GM21786 (cell line): Measurements from ENCODE around the gene ITIH2.
A peak's percentile ranks its signal among the peaks of the same experiment; 100 is the strongest.
"Not testable (repeated sequence)": the region's sequence is repeated elsewhere in the genome, so short reads cannot be mapped to it uniquely, and the experiment has no call there.

Experiments used
- ATAC-seq: cut with Tn5 transposase; IDR thresholded peaks from one replicate; pipeline ENCODE4 v1.9.1; 2021; ENCODE audit not compliant: unreplicated experiment

Gene ITIH2, protein sequence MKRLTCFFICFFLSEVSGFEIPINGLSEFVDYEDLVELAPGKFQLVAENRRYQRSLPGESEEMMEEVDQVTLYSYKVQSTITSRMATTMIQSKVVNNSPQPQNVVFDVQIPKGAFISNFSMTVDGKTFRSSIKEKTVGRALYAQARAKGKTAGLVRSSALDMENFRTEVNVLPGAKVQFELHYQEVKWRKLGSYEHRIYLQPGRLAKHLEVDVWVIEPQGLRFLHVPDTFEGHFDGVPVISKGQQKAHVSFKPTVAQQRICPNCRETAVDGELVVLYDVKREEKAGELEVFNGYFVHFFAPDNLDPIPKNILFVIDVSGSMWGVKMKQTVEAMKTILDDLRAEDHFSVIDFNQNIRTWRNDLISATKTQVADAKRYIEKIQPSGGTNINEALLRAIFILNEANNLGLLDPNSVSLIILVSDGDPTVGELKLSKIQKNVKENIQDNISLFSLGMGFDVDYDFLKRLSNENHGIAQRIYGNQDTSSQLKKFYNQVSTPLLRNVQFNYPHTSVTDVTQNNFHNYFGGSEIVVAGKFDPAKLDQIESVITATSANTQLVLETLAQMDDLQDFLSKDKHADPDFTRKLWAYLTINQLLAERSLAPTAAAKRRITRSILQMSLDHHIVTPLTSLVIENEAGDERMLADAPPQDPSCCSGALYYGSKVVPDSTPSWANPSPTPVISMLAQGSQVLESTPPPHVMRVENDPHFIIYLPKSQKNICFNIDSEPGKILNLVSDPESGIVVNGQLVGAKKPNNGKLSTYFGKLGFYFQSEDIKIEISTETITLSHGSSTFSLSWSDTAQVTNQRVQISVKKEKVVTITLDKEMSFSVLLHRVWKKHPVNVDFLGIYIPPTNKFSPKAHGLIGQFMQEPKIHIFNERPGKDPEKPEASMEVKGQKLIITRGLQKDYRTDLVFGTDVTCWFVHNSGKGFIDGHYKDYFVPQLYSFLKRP

GRCh38 chr10:7703140-7703539 is at the start of gene ITIH2:
TSS of gene ITIH2 (plus strand) at chr10:7703316. CDS start at chr10:7703435, 119 bp downstream.
- ATAC-seq: no peak

DNA sequence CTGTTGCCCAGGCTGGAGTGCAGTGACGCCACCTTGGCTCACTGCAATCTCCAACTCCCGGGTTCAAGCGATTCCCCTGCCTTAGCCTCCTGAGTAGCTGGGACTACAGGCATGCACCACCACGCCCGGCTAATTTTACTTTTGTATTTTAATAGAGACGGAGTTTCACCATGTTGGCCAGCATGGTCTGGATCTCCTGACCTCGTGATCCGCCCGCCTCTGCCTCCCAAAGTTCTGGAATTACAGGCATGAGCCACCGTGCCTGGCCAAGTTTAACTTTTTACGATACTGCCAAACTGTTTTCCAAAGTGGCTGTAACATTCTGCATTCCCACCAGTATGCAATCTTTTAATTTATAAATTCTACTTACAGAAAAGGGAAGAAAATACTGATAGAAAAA is 46.0 kb upstream of the ITIH2 start:
- ATAC-seq: not testable (repeated sequence)

DNA sequence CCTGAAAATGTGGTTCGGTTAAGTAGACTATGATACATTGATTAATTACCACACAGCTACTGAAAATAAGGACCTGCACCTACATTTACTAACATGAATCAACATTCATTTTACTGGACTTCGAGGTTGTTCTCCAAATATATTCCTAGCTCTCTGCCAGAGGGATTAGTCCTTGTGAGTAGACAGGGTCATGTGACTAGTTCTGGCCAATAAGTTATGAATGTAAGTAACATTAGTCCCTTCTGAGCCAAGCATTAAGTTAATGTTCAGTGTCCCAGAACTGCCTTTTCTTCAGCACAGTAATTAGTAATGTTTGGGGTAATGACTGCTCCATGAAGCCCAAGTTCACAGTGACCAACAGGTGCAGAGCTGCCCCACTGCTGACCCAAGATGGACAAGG is 45.6 kb upstream of the ITIH2 start:
- ATAC-seq: no peak

DNA sequence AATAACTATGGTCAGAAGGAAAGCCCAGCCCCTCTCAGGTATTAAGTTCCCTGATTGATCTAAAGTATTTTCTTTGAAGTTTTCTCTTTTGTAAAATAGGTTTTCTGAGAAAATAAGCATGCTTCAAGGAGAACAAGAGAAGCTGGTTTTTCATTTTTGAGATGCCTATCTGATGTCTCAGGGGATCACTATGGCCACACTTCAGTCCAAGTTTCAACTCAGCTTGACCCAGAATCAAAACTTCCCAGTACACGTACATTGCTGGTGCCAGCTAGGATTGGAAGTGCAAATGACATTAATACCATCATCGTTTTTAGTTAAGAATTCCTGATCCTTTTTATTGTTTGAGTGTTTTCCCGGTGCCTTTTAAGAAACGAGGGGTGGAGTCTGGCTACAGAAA is 43.6 kb upstream of the ITIH2 start:
- no peak for ATAC-seq

DNA sequence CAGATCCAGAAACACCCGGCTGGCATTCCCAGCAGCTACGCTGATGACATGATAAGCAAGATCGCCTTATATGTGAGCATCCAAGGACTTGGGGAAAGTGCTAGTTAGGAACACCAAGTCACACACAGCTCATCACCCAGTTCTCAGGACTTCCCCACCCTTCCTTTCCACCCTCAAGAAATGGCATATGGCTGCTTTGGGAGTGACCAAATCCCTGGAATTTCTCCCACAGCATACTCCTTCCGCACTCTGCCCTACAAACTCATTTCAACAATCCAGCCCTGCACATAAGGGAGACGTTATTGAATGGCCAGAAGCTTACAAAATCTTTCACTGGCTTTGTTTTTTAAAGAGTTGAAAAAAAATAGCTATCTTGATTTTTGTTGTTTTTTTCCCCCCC is 40.6 kb upstream of the ITIH2 start:
- ATAC-seq: no peak

DNA sequence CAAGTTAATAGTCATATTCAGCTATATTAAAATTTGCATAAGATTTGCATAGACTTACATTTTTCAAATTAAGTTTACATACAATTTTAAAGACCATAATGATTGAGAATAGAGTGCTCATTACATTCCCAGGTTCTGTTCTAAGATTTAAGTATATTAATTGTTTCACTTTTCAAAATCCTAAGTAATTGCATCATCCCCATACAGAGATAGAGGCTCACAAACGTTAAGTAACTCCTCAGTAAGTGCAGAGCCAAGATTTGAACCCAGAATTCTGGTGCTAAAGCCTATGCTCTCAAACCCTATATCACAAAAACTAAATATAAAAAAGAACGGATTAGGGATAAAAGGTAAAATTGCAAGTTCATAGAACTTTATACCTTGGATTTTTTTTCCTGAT is 38.4 kb upstream of the ITIH2 start:
- no peak for ATAC-seq

DNA sequence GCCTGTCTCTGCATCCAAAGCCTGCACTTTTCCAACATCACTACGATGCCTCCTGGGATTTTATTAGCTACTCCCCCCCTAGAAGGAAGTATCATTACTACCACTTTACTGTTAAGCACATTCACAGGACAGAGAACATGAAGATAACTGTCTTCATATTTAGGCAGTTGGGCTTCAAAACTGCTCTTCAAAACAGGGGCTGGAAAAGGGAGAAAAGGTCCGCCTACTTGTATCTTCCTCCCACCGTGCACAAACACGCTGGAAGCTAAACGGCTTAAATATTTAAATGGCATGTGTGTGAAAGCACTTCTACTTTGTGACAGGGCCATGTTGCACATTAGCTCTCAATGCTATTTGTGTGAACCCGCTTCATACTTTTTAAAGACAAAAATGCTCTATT is 37.3 kb upstream of the ITIH2 start:
- ATAC-seq: no peak

GRCh38 chr10:7666253-7667023 is 36.7 kb upstream of the ITIH2 start, which contains the start of gene ITIH5:
TSS of gene ITIH5 (minus strand) at chr10:7666966. CDS start at chr10:7666892, 74 bp downstream.
- no peak for ATAC-seq

GRCh38 chr10:7667262-7668141 is 35.6 kb upstream of the ITIH2 start:
- ATAC-seq: no peak

DNA sequence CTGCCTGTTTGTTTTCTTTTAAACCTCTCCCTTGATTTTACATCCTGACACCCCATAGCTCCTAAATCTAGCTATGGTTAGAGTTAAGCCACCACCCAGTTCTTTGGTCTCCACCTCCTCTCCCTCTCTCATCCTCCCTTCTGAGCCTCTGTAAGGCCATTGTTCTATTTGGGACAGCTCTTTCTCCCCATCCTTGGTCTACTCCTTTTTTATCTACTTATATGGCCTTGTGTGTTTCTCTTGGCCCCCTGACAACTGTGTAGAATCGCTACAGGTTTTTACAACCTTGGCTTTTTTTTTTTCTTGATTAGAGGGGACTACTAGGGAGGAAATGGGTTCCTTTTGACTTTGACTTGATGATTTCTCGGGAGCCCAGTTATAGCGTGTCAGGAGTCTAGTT is 33.0 kb upstream of the ITIH2 start:
- ATAC-seq: no peak

DNA sequence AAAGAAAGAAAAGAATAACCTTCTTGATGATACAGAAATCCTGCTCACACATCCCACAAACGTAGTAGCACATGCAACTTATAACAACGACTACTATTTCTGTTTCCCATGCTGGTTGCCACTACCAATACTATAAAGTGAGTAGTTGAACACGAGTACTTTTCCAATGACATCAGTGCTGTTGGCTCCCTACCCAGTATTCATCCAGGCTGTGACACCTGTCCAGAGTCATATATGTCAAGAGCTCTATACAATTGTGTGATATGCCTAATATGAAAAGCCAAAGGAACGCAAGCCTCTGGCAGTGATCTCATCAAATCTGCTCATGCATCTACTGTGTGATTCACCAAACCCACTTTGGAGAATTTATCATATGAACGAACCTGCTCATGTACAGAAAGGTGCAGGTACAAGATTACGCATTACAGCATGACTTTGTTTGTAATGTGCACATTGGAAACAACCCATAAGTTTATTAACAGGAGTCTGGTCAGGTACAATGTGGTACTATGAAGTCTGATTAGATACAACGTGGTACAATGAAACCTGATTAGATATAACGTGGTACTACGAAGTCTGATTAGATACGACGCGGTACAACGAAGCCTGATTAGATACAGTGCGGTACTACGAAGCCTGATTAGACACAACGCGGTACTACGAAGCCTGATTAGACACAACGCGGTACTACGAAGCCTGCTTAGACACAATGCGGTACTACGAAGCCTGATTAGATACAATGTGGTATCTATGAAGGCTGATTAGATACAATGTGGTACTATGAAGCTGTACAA is 30.6 kb upstream of the ITIH2 start:
- no peak for ATAC-seq

DNA sequence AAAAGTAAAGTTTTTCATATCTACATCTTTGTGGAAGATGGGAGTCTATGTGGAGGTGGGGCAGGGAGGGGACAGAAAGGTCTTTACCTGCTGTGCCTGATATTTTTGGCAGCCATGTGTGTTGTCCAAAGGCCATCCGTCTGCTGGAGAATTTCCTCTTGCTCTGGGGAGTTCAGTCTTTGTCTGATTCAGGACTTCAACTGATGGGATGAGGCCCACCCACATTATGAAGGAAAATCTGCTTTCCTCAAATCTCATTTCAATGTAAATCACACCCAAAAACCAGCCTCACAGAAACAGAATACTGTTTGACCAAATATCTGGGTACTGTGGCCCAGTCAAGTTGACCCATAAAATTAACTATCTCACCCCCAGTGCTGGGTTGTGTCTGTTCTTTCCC is 23.9 kb upstream of the ITIH2 start:
- ATAC-seq: no peak

GRCh38 chr10:7680078-7680477 is 23.0 kb upstream of the ITIH2 start:
- not testable (repeated sequence) for ATAC-seq

GRCh38 chr10:7686351-7687171 is 16.6 kb upstream of the ITIH2 start:
- ATAC-seq: no peak

- peak; percentile 95 for ATAC-seq
Observed at GRCh38 chr10:7687228-7687907, 15.7 kb upstream of the ITIH2 start.

GRCh38 chr10:7689591-7689990 is 13.5 kb upstream of the ITIH2 start:
- no peak for ATAC-seq

DNA sequence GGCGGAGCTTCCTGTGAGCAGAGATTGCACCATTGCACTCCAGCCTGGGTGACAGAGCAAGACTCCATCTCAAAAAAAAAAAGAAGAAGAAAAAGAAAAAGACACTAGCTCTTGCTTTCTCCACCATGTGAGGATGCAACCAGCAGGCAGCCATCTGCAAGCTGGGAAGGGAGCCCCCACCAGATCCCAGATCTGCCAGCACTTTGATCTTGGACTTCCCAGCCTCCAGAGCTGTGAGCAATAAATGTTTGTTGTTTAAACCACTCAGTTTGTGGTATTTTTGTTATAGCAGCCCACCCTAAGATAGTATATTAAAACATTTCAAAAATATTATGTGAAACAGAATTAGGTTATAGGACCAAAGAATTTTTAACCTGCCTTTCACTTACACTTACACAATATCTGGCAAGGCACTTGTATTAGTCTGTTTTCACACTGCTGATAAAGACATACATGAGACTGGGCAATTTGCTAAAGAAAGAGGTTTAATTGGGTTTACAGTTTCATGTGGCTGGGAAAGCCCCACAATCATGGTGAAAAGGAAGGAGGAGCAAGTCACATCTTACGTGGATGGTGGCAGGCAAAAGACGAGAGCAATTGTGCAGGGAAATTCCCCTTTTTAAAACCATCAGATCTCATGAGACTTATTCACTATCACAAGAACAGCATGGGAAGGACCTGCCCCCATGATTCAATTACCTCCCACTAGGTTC is 12.1 kb upstream of the ITIH2 start:
- ATAC-seq: not testable (repeated sequence)
